ENCODE results near the gene PLEKHO1. TPM values are rescaled to one million over a fixed set of nuclear protein-coding genes. Genes with fewer than 3 reads are reported as not detected.

The PLEKHO1 gene
- total and polyA plus RNA-seq, 2 of the 4 experiments (the other 2 are of a cell fraction) = 51.4 to 56.0 TPM

GRCh38 chr1:150179867-150180266 lies 30.2 kb downstream of the PLEKHO1 start:
- no peak overlapping the region for H2BK20ac ChIP-seq (ENCODE audit: low read depth, low read length)
- no peak overlapping the region for H3K4ac ChIP-seq (ENCODE audit: low read depth, low read length)
- no peak overlapping the region for H3K18ac ChIP-seq (ENCODE audit: low read depth, low read length)
- DNase-seq (no peak), ATAC-seq (ENCODE audit: low read depth) (no peak)
- no peak overlapping the region for H3K4me2 ChIP-seq (ENCODE audit: low read depth, low read length)
- no peak overlapping the region for H3K56ac ChIP-seq (ENCODE audit: extremely low read depth, insufficient read depth, low read length)
- H3K9ac ChIP-seq (ENCODE audit: low read depth, low read length) = no peak overlapping the region
- H3K14ac ChIP-seq (replicated peaks; ENCODE audit: low read depth, low read length) = no peak overlapping the region
- no peak overlapping the region for H4K8ac ChIP-seq (ENCODE audit: low read depth in 2 of 2, low read length in 2 of 2)
- no peaks in the 10 kb centered on the region for H3K4me1 ChIP-seq (ENCODE audit: control insufficient read depth, insufficient read depth, low read length)
- H3K9me3 ChIP-seq (ENCODE audit: control insufficient read depth, insufficient read depth, low read length) = no peaks in the 10 kb centered on the region
- no TSS peak for BruUV-seq (replicated peaks)
- no peak overlapping the region for H4K5ac ChIP-seq (ENCODE audit: low read depth, low read length)
- H3K36me3 ChIP-seq (ENCODE audit: control insufficient read depth, insufficient read depth, low read length) = no peaks in the 10 kb centered on the region
- no peak overlapping the region for H2AK9ac ChIP-seq (replicated peaks; ENCODE audit: low read depth, low read length, poor library complexity)
- H4K91ac ChIP-seq (ENCODE audit: insufficient read depth, low read depth, low read length) = no peak overlapping the region
- H3K23ac ChIP-seq (ENCODE audit: low read depth, low read length) = no peak overlapping the region
- in situ Hi-C loops (cut with MboI; ENCODE audit: low sequenced_read_pairs) (no loop called here), intact Hi-C loops (cut with micrococcal nuclease) (no loop called here), dilution Hi-C loops (cut with HindIII; ENCODE audit: low sequenced_read_pairs, unreplicated experiment) (no loop called here)
- WGBS, 2 experiments (ENCODE audit: extremely low coverage in 2 of 2, insufficient read length in 1 of 2) = 86% methylated on average over 2 of the region's 7 CpGs; no CpG with 5 or more reads in 1 of the 2 experiments
- H2BK120ac ChIP-seq (ENCODE audit: low read depth, low read length) = no peak overlapping the region
- ChIA-PET POLR2A (ENCODE audit: unreplicated experiment) (no interaction called here), CTCF (no interaction called here)
- H2AFZ ChIP-seq (replicated peaks; ENCODE audit: low read length, poor library complexity) = no peak overlapping the region
- H3K9me1 ChIP-seq (ENCODE audit: insufficient read depth, low read length) = no peaks in the 10 kb centered on the region
- no peaks in the 10 kb centered on the region for H4K20me1 ChIP-seq (ENCODE audit: insufficient read depth, low read length)
- H3K4me3 ChIP-seq (ENCODE audit: insufficient read depth, low read depth, low read length) = no peak overlapping the region
- TF ChIP-seq BHLHE40 (IDR thresholded peaks at IDR 0.05; ENCODE audit: low read depth, low read length) (no peak), SMC3 (IDR thresholded peaks at IDR 0.05; ENCODE audit: low read depth, low read length) (no peak), CHD1 (IDR thresholded peaks at IDR 0.05; ENCODE audit: low read depth, low read length) (no peak), MAFK (IDR thresholded peaks at IDR 0.05; ENCODE audit: low read depth, low read length) (peak; percentile 68), NFE2L2 (IDR thresholded peaks at IDR 0.05; ENCODE audit: low read depth, low read length) (no peak), FOS (IDR thresholded peaks at IDR 0.05; ENCODE audit: low read depth, low read length) (no peak)
- no peaks in the 10 kb centered on the region for H3K27me3 ChIP-seq (ENCODE audit: control insufficient read depth, insufficient read depth, low read length)
- no peak overlapping the region for H2BK15ac ChIP-seq (ENCODE audit: low read depth, low read length)
- no peak overlapping the region for H2AK5ac ChIP-seq (ENCODE audit: low read depth, low read length)
- no peak overlapping the region for H2BK5ac ChIP-seq (ENCODE audit: low read depth, low read length, poor library complexity, severe bottlenecking)
- H3K79me1 ChIP-seq (ENCODE audit: low read depth in 1 of 2, low read length in 2 of 2) = no peaks in the 10 kb centered on the region
- no peak overlapping the region for H3K27ac ChIP-seq (ENCODE audit: insufficient read depth, low read length)
